Measurements from ENCODE around the gene GRPEL1.

Gene GRPEL1

GRCh38 chr4:7017446-7018048, 50.3 kb downstream of the GRPEL1 start:
- TF ChIP-seq GABPA (IDR thresholded peaks at IDR 0.05; ENCODE audit: low read depth): no peak
- TF ChIP-seq CTCF (IDR thresholded peaks at IDR 0.05; ENCODE audit: insufficient read depth, low read length): no peak
- TF ChIP-seq REST (IDR thresholded peaks at IDR 0.05; ENCODE audit: insufficient replicate concordance, low read depth): no peak
- no peak for TF ChIP-seq SPI1 (IDR thresholded peaks at IDR 0.05; ENCODE audit: borderline replicate concordance, low read depth)
- TF ChIP-seq POLR2AphosphoS5 (IDR thresholded peaks at IDR 0.05; ENCODE audit: low read depth): no peak
- Histone ChIP-seq H3K27me3 (ENCODE audit: insufficient read depth, poor library complexity, severe bottlenecking) (no peaks in the 10 kb centered on the region), H3K27ac (replicated peaks) (no peak overlapping the region), H3K4me3 (replicated peaks; ENCODE audit: insufficient read depth, low read length) (no peak overlapping the region)
- no peak for DNase-seq (ENCODE audit: low read depth in 1 of 2, low spot score in 1 of 2)

GRCh38 chr4:7016512-7016911, 51.4 kb downstream of the GRPEL1 start:
- Histone ChIP-seq H3K27me3 (ENCODE audit: insufficient read depth, poor library complexity, severe bottlenecking) (no peaks in the 10 kb centered on the region), H3K27ac (replicated peaks) (no peak overlapping the region), H3K4me3 (replicated peaks; ENCODE audit: insufficient read depth, low read length) (no peak overlapping the region)
- TF ChIP-seq POLR2AphosphoS5 (IDR thresholded peaks at IDR 0.05; ENCODE audit: low read depth) (no peak), GABPA (IDR thresholded peaks at IDR 0.05; ENCODE audit: low read depth) (no peak), CTCF (IDR thresholded peaks at IDR 0.05; ENCODE audit: insufficient read depth, low read length) (no peak), SPI1 (IDR thresholded peaks at IDR 0.05; ENCODE audit: borderline replicate concordance, low read depth) (no peak), REST (IDR thresholded peaks at IDR 0.05; ENCODE audit: insufficient replicate concordance, low read depth) (no peak)
- no peak for DNase-seq (ENCODE audit: low read depth in 1 of 2, low spot score in 1 of 2)

- Histone ChIP-seq H3K4me3 (replicated peaks; ENCODE audit: insufficient read depth, low read length) (no peak overlapping the region), H3K27me3 (ENCODE audit: insufficient read depth, poor library complexity, severe bottlenecking) (no peaks in the 10 kb centered on the region), H3K27ac (replicated peaks) (no peak overlapping the region)
- TF ChIP-seq GABPA (IDR thresholded peaks at IDR 0.05; ENCODE audit: low read depth) (no peak), SPI1 (IDR thresholded peaks at IDR 0.05; ENCODE audit: borderline replicate concordance, low read depth) (no peak)
- no peak for DNase-seq (ENCODE audit: low read depth in 1 of 2, low spot score in 1 of 2)
Measured at GRCh38 chr4:7016086-7016485, 51.8 kb downstream of the GRPEL1 start.

- TF ChIP-seq REST (IDR thresholded peaks at IDR 0.05; ENCODE audit: insufficient replicate concordance, low read depth): no peak
- TF ChIP-seq CTCF (IDR thresholded peaks at IDR 0.05; ENCODE audit: insufficient read depth, low read length): no peak
- TF ChIP-seq POLR2AphosphoS5 (IDR thresholded peaks at IDR 0.05; ENCODE audit: low read depth): no peak
- TF ChIP-seq SPI1 (IDR thresholded peaks at IDR 0.05; ENCODE audit: borderline replicate concordance, low read depth): no peak
- no peak for TF ChIP-seq GABPA (IDR thresholded peaks at IDR 0.05; ENCODE audit: low read depth)
- Histone ChIP-seq H3K27ac (replicated peaks) (no peak overlapping the region), H3K27me3 (ENCODE audit: insufficient read depth, poor library complexity, severe bottlenecking) (no peaks in the 10 kb centered on the region), H3K4me3 (replicated peaks; ENCODE audit: insufficient read depth, low read length) (no peak overlapping the region)
- DNase-seq (ENCODE audit: low read depth in 1 of 2, low spot score in 1 of 2): no peak
Measured at GRCh38 chr4:7015383-7016035, 52.4 kb downstream of the GRPEL1 start.

Data from HL-60 (cell line).